ENCODE results near the gene FAM187B.

DNA sequence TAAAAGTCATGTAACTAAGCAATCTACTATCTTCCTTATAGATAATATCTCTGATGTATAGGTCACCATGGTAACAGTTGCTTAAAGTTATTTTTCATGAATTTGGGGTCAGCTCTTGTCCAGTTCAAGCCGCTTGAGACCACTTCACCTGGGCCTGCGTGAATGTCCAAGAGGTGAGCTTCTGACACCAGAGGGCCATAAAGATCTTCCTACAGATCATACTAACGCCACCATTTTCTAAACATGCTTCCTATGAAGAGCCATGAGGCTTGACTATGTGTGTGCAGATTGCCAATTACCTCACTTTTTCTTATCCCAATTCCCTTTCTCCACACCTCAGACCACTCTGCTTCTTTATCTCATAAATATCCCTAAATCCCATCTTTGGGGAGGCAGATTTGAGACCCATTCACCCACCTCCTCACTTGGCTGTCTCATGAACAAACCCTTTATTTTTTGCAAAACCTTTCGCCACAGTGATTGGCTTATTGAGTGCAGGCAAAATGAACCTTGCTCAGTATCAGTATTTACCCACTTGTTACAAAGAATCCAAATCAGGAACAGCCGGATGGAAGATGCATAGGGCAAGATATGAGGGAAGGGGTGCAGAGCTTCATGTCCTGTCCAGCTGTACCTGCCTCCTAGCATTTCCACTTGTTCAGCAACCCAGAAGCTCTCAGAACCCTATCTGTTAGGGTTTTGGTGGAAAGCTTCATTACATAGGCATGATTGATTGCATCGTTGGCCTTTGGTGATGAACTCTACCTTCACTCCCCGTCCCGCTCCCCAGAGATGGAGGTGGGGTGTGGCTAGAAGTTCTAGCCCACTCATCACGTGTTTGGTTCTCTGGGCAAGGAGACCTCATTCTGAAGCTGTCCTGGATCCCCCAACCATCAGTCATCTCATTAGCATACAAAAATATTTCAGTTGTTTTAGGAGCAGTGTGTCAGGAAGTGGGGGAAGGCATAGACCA lies 34.2 kb downstream of the FAM187B start:
- TF ChIP-seq POLR2AphosphoS5 (IDR thresholded peaks at IDR 0.05; ENCODE audit: low read depth): no peak
- TF ChIP-seq CTCF (IDR thresholded peaks at IDR 0.05; ENCODE audit: insufficient read depth, low read length): no peak
- no peak for TF ChIP-seq REST (IDR thresholded peaks at IDR 0.05; ENCODE audit: insufficient replicate concordance, low read depth)

Measured in HL-60 (cell line).